HCT116 (cell line): ENCODE measurements around the gene IER5L. TPM values are rescaled to one million over a fixed set of nuclear protein-coding genes. Genes with fewer than 3 reads are reported as not detected.

Source experiments
- ATAC-seq: fragments of 200-7000 bp; cut with Tn5 transposase; 2 replicates; pipeline ENCODE4 v1.9.1; 2020; ENCODE audit warnings: mild to moderate bottlenecking, moderate library complexity
- BruUV-seq: library from RNA; stranded (reverse); fragments of 400-500 nt; replicated peaks from 2 replicates; lab custom pipeline; 2021; lab: Mats Ljungman, UMichigan
- CTCF ChIA-PET: fragments of 300-600 bp; sonication (Branson Sonifier 250); formaldehyde crosslinking; loops from one replicate; lab custom pipeline; 2021; ENCODE audit warnings: antibody characterized with exemption; lab: Charles Lee
- POLR2A ChIA-PET: fragments of 300-600, 350-600 bp; sonication (Branson Sonifier 250); formaldehyde crosslinking; loops from one replicate; lab custom pipeline; 2021; ENCODE audit warnings: antibody characterized with exemption; lab: Charles Lee
- RAD21 ChIA-PET, 2 experiments: fragments of 300-600 bp; sonication (Branson Sonifier 250); formaldehyde crosslinking; loops; one replicate each; lab custom pipeline; 2023; ENCODE audit warnings: low total read pairs in 2 of 2; ENCODE audit not compliant: uncharacterized antibody in 2 of 2, unreplicated experiment in 2 of 2, low non-redundant PET in 1 of 2; lab: Charles Lee
- DNase-seq: peaks from one replicate; pipeline ENCODE4 v3.0.0-alpha.2; 2010; ENCODE audit warnings: low read depth, low spot score
- H2AFZ ChIP-seq: fragments of 200-600 bp; shearing (Covaris generic), sonication (generic); 2 replicates; pipeline ENCODE4 v1.6.1; 2017; ENCODE audit warnings: low read depth, mixed run types, mixed read lengths, antibody characterized with exemption, low read length; ENCODE audit not compliant: poor library complexity, severe bottlenecking
- H3K27ac ChIP-seq: 2 replicates; pipeline ENCODE4 v1.5.1; 2012; ENCODE audit warnings: low read depth, low read length
- H3K27me3 ChIP-seq: fragments of 200-600 bp; sonication (generic); 2 replicates; pipeline ENCODE4 v1.6.1; 2016; ENCODE audit warnings: mixed run types, low read length, mixed read lengths; ENCODE audit not compliant: insufficient read depth
- H3K36me3 ChIP-seq, 2 experiments: fragments of 200-500 bp in 1 of 2; fragments of 200-600 bp in 1 of 2; sonication (Bioruptor generic) in 1 of 2; sonication (generic) in 1 of 2; 2 replicates each; pipeline versions ENCODE4 v1.5.1 to v1.6.1; 2014 to 2016; ENCODE audit warnings: low read length in 2 of 2, inconsistent platforms in 1 of 2, mixed read lengths in 1 of 2, mixed run types in 1 of 2; ENCODE audit not compliant: insufficient read depth in 2 of 2, control insufficient read depth in 1 of 2
- H3K4me1 ChIP-seq, 2 experiments: fragments of 200-600 bp in 1 of 2; sonication (generic) in 1 of 2; 2 replicates each; pipeline versions ENCODE4 v1.5.1 to v1.6.1; 2012 to 2017; ENCODE audit warnings: low read length in 2 of 2, inconsistent platforms in 1 of 2, mild to moderate bottlenecking in 1 of 2, mixed read lengths in 1 of 2, mixed run types in 1 of 2, moderate library complexity in 1 of 2; ENCODE audit not compliant: insufficient read depth in 2 of 2, control insufficient read depth in 1 of 2
- H3K4me2 ChIP-seq: fragments of 200-600 bp; sonication (generic); 2 replicates; pipeline ENCODE4 v1.6.1; 2017; ENCODE audit warnings: mixed run types, low read length, mixed read lengths
- H3K4me3 ChIP-seq, 2 experiments: fragments of 200-600 bp in 1 of 2; sonication (generic) in 1 of 2; replicated peaks in 1 of 2; 2 replicates each; pipeline ENCODE4 v1.5.1; 2011 to 2016; ENCODE audit warnings: low read length in 2 of 2, control low read depth in 1 of 2, low read depth in 1 of 2, mild to moderate bottlenecking in 1 of 2, mixed read lengths in 1 of 2, mixed run types in 1 of 2
- H3K79me2 ChIP-seq: fragments of 200-600 bp; sonication (generic); 2 replicates; pipeline ENCODE4 v1.6.1; 2017; ENCODE audit warnings: mild to moderate bottlenecking, mixed run types, low read length, moderate library complexity, mixed read lengths; ENCODE audit not compliant: insufficient read depth
- H3K9ac ChIP-seq: fragments of 200-600 bp; sonication (generic); 2 replicates; pipeline ENCODE4 v1.6.1; 2016; ENCODE audit warnings: low read length, mixed read lengths
- H3K9me2 ChIP-seq: fragments of 200-600 bp; sonication (generic), shearing (Covaris generic); 2 replicates; pipeline ENCODE4 v1.6.1; 2017; ENCODE audit warnings: mixed run types, mild to moderate bottlenecking, moderate library complexity; ENCODE audit not compliant: insufficient read depth
- H3K9me3 ChIP-seq, 2 experiments: fragments of 200-500 bp in 1 of 2; fragments of 200-600 bp in 1 of 2; sonication (Bioruptor generic) in 1 of 2; sonication (generic) in 1 of 2; 2 replicates each; pipeline ENCODE4 v1.6.1; 2014 to 2017; ENCODE audit warnings: low read length in 2 of 2, mixed read lengths in 2 of 2, inconsistent platforms in 1 of 2, low read depth in 1 of 2, mild to moderate bottlenecking in 1 of 2, mixed run types in 1 of 2, moderate library complexity in 1 of 2; ENCODE audit not compliant: control insufficient read depth in 1 of 2, insufficient read depth in 1 of 2
- H4K20me1 ChIP-seq: fragments of 200-600 bp; sonication (generic), shearing (Covaris generic); 2 replicates; pipeline ENCODE4 v1.6.1; 2017; ENCODE audit warnings: mixed run types, mild to moderate bottlenecking, moderate library complexity; ENCODE audit not compliant: insufficient read depth
- CBX3 ChIP-seq: IDR thresholded peaks from 2 replicates; pipeline ENCODE4 v1.6.1; 2012; ENCODE audit warnings: low read depth
- CEBPB ChIP-seq: IDR thresholded peaks from 2 replicates; pipeline ENCODE4 v1.6.1; 2012; ENCODE audit warnings: low read depth
- EGR1 ChIP-seq: IDR thresholded peaks from 2 replicates; pipeline ENCODE4 v1.6.1; 2012; ENCODE audit warnings: low read depth
- ELF1 ChIP-seq: IDR thresholded peaks from 2 replicates; pipeline ENCODE4 v1.6.1; 2012; ENCODE audit warnings: low read depth, borderline replicate concordance
- FOSL1 ChIP-seq: IDR thresholded peaks from 2 replicates; pipeline ENCODE4 v1.6.1; 2012; ENCODE audit warnings: low read depth
- POLR2A ChIP-seq: IDR thresholded peaks from 2 replicates; pipeline ENCODE4 v1.7.0; 2011; ENCODE audit warnings: borderline replicate concordance; ENCODE audit not compliant: insufficient read depth, insufficient read length; ENCODE audit errors: extremely low read depth
- SIN3A ChIP-seq: IDR thresholded peaks from 2 replicates; pipeline ENCODE4 v1.6.1; 2012; ENCODE audit warnings: low read depth
- SP1 ChIP-seq: IDR thresholded peaks from 2 replicates; pipeline ENCODE4 v1.6.1; 2012; ENCODE audit warnings: low read depth
- SRF ChIP-seq: IDR thresholded peaks from 2 replicates; pipeline ENCODE4 v1.6.1; 2012; ENCODE audit warnings: low read depth
- intact Hi-C: fragments of 100-400 bp; cut with micrococcal nuclease; formaldehyde crosslinking; loops from 2 replicates; pipeline ENCODE4 v1.10.0; 2022
- total RNA-seq: library from RNA; stranded (reverse); gene quantifications from one replicate; pipeline ENCODE4 v1.2.1, GENCODE V29; 2021; ENCODE audit not compliant: unreplicated experiment
- TF ChIP-seq, protein P1 (sequence below): IDR thresholded peaks from 2 replicates; pipeline ENCODE4 v1.6.1; 2011; ENCODE audit warnings: mild to moderate bottlenecking, low read length, moderate library complexity; ENCODE audit not compliant: insufficient replicate concordance; ENCODE audit errors: extremely low read depth
- TF ChIP-seq, protein P2 (sequence below): IDR thresholded peaks from 2 replicates; pipeline ENCODE4 v1.6.1; 2012; ENCODE audit warnings: low read depth

The IER5L gene
- total RNA-seq, 1 experiment from 2014 or later, result 195 TPM

DNA sequence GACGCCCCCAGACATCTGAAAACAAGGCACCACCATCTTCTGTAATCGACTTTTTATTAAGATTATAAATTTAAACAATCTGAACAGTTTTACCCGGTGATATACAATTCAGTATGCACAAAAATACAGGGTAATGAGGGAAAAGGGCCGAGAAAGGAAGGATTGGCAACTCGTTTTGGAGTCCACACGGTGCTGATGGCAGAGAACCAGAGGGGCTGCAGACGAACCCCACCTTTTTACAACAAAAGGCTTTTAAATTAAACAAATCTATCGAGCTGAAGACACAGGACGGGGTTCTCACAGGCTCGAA, 2.6 kb downstream of the IER5L start:
- H3K9me2 ChIP-seq, result no peaks in the 10 kb centered on the region
- H3K9me3 ChIP-seq, result no peaks in the 10 kb centered on the region
- no TSS peak for BruUV-seq
- no peak overlapping the region for H2AFZ ChIP-seq
- intact Hi-C loops, result loop anchor here (2.0 to 5.0 kb wide), 4 partner anchors 237 to 435 kb away; no protein-coding TSS in a partner anchor
- H3K4me2 ChIP-seq, result peak overlapping the region; percentile 99
- ATAC-seq, result no peak
- peak overlapping the region; percentile 98 for H3K27ac ChIP-seq
- no peaks in the 10 kb centered on the region for H4K20me1 ChIP-seq
- peak overlapping the region; percentile 79 to 92 for H3K4me3 ChIP-seq
- TF ChIP-seq SP1 (no peak), POLR2A (no peak), FOSL1 (no peak), SRF (no peak)
- H3K4me1 ChIP-seq, result peaks cover 59 to 82% of the 10 kb centered on the region in 2 experiments
- POLR2A ChIA-PET, result interaction anchor here (0.8 to 3.5 kb wide), 13 partner anchors 14 to 433 kb away, joined by 3 to 23 read pairs (median 4); no protein-coding TSS in a partner anchor
- no peaks in the 10 kb centered on the region for H3K27me3 ChIP-seq
- peaks cover 18% of the 10 kb centered on the region for H3K79me2 ChIP-seq
- RAD21 ChIA-PET, result interaction anchor here (1.1 to 1.5 kb wide), 2 partner anchors 33 to 37 kb away, joined by 3 to 7 read pairs; no protein-coding TSS in a partner anchor
- peak; percentile 12 for DNase-seq
- H3K36me3 ChIP-seq, result 0 out of 4 replicates have a peak, but pooled peaks cover 0 to 4% of the 10 kb centered on the region in 2 experiments
- CTCF ChIA-PET, result interaction anchor here (1.2 to 2.2 kb wide), 6 partner anchors 10 to 433 kb away, joined by 3 to 23 read pairs (median 8); no protein-coding TSS in a partner anchor
- peak overlapping the region; percentile 89 for H3K9ac ChIP-seq

DNA sequence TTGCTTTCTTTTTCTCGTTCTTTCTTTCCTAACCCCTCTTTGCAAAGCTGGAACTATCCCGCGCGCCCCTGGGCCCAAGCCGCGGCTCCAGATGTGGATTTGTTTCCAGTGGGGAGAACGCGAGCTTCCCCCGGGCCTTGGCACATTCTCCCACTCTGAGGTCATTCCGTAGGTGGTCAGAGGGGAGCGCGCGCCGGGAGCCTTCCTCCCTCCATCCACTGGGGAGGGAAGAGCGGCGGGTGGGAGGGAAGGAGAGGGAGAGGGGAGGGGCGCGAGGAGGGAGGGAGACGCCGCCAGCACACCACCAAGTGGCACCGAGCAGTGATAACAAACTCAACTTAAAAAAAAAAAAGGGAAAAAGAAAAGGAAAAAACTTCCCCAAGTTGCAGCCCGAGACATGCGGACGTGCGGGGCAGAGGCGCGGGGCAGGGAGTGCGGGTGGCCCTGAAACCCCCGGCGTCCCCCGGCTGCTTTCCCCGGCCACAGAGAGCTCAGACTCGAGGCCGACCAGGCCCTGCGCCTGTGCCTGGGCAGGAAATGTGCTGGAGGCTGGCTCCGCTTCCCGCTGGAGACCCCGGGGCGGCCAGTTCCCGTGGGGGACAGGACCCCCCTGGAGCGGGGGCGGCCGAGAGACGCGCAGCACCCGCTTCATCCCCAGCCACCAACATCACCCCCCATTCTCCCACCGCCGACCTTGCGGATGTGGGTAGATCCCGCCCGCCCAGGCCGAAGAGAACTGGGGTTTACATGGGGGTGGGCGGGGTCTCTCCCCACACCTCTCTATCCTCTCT, 3.1 kb downstream of the IER5L start:
- ATAC-seq (peak; percentile 29), DNase-seq (peak; percentile 65)
- Histone ChIP-seq H3K4me3 (peak overlapping the region; percentile 79 to 92), H3K9me3 (no peaks in the 10 kb centered on the region), H3K9me2 (no peaks in the 10 kb centered on the region), H3K36me3 (0 out of 4 replicates have a peak, but pooled peaks cover 0 to 4% of the 10 kb centered on the region in 2 experiments), H2AFZ (no peak overlapping the region), H3K4me2 (peak overlapping the region; percentile 99), H3K27me3 (no peaks in the 10 kb centered on the region), H3K79me2 (peaks cover 18% of the 10 kb centered on the region), H3K9ac (peak overlapping the region; percentile 89), H3K4me1 (peaks cover 59 to 82% of the 10 kb centered on the region in 2 experiments), H3K27ac (peak overlapping the region; percentile 98), H4K20me1 (no peaks in the 10 kb centered on the region)
- CTCF ChIA-PET, result interaction anchor here (1.3 to 2.2 kb wide), 10 partner anchors 9 to 449 kb away, joined by 3 to 23 read pairs (median 7); no protein-coding TSS in a partner anchor
- POLR2A ChIA-PET, result interaction anchor here (0.6 to 3.5 kb wide), 23 partner anchors 13 to 853 kb away, joined by 3 to 23 read pairs (median 4); no protein-coding TSS in a partner anchor
- intact Hi-C loops, result loop anchor here (2.0 to 5.0 kb wide), 4 partner anchors 238 to 436 kb away; no protein-coding TSS in a partner anchor
- BruUV-seq, result no TSS peak
- RAD21 ChIA-PET, result interaction anchor here (0.6 to 1.5 kb wide), 6 partner anchors 9 to 107 kb away, joined by 3 to 7 read pairs (median 3); no protein-coding TSS in a partner anchor
- TF ChIP-seq EGR1, result no peak
- no peak for TF ChIP-seq CEBPB
- TF ChIP-seq, protein P1, sequence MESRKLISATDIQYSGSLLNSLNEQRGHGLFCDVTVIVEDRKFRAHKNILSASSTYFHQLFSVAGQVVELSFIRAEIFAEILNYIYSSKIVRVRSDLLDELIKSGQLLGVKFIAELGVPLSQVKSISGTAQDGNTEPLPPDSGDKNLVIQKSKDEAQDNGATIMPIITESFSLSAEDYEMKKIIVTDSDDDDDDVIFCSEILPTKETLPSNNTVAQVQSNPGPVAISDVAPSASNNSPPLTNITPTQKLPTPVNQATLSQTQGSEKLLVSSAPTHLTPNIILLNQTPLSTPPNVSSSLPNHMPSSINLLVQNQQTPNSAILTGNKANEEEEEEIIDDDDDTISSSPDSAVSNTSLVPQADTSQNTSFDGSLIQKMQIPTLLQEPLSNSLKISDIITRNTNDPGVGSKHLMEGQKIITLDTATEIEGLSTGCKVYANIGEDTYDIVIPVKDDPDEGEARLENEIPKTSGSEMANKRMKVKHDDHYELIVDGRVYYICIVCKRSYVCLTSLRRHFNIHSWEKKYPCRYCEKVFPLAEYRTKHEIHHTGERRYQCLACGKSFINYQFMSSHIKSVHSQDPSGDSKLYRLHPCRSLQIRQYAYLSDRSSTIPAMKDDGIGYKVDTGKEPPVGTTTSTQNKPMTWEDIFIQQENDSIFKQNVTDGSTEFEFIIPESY, result no peak
- no peak for TF ChIP-seq SP1
- TF ChIP-seq SIN3A, result no peak
- TF ChIP-seq SRF, result no peak
- TF ChIP-seq, protein P2, sequence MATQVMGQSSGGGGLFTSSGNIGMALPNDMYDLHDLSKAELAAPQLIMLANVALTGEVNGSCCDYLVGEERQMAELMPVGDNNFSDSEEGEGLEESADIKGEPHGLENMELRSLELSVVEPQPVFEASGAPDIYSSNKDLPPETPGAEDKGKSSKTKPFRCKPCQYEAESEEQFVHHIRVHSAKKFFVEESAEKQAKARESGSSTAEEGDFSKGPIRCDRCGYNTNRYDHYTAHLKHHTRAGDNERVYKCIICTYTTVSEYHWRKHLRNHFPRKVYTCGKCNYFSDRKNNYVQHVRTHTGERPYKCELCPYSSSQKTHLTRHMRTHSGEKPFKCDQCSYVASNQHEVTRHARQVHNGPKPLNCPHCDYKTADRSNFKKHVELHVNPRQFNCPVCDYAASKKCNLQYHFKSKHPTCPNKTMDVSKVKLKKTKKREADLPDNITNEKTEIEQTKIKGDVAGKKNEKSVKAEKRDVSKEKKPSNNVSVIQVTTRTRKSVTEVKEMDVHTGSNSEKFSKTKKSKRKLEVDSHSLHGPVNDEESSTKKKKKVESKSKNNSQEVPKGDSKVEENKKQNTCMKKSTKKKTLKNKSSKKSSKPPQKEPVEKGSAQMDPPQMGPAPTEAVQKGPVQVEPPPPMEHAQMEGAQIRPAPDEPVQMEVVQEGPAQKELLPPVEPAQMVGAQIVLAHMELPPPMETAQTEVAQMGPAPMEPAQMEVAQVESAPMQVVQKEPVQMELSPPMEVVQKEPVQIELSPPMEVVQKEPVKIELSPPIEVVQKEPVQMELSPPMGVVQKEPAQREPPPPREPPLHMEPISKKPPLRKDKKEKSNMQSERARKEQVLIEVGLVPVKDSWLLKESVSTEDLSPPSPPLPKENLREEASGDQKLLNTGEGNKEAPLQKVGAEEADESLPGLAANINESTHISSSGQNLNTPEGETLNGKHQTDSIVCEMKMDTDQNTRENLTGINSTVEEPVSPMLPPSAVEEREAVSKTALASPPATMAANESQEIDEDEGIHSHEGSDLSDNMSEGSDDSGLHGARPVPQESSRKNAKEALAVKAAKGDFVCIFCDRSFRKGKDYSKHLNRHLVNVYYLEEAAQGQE, result no peak
- no peak for TF ChIP-seq ELF1
- no peak for TF ChIP-seq CBX3
